Glomerular endothelial cell (primary cell): Measurements from ENCODE around the gene DNAH17. TPM values are rescaled to one million over a fixed set of nuclear protein-coding genes. Genes with fewer than 3 reads are reported as not detected.

Source experiments
- DNase-seq: peaks from one replicate; pipeline ENCODE4 v3.0.0-alpha.2; 2011; ENCODE audit warnings: low read depth, low spot score; ENCODE audit errors: extremely low read depth
- total RNA-seq: library from RNA; depleted of rRNA; stranded (reverse); fragments of >200 nt; gene quantifications from 2 replicates; pipeline ENCODE4 v1.2.3, GENCODE V29; 2015

Gene DNAH17
- total RNA-seq, 1 donor from 2014 or later = not detected

DNA sequence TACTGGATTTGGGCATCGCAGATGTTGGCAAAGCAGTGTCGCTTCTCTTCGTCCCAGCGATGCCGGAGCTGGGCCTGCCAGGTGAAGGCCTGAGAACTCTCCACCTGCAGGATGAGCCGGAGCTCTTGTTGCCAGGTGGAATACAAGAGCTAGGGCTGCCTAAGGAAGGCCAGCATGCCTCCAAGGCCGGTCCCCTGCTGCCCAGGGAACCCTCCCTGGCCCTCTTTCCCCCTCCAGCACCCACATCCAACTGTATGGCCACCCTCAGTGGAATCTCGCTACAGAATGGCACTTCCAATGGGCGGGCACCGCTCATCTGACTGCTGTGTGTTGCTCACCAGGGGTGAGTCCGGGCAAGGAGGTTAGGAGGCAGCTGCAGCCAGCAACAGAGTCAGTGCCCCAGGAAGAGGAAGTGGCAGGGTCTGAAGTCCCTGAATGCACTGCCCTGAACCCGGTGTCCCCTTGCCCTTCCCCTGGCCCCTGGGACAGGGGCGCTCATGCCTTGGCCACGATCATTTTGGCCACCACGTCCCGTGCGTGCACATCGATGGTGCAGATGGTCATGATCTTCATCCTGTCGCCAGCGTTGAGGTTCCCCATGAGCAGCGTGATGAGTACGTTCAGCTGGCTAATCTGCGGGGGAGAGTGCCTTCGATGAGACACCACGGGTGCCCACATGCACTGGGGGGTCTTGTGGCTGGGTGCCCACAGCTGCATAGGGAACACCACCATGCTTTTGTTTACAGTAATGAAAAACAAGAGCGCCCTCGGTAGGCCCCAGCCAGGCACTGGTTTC lies 75.8 kb downstream of the DNAH17 start:
- DNase-seq = no peak

DNA sequence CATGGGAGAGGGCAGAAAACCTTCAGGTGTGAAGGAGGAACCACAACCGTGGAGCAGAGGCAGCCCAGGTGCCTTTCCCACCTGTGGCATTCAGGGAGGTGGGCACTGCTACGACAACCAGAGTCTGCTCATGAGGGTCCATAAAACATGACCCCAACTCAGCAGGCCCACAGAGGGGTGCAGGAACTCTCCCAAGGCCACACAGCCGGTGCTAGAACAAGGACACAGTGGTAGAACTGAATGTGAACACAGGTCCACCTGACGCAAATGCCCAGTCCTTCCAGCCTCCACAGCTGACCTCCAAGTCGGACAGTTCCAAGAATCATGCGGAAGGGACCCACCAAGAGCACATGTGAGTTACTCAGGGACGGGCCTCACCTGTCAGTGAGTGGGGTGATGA lies 76.4 kb downstream of the DNAH17 start:
- no peak for DNase-seq

DNA sequence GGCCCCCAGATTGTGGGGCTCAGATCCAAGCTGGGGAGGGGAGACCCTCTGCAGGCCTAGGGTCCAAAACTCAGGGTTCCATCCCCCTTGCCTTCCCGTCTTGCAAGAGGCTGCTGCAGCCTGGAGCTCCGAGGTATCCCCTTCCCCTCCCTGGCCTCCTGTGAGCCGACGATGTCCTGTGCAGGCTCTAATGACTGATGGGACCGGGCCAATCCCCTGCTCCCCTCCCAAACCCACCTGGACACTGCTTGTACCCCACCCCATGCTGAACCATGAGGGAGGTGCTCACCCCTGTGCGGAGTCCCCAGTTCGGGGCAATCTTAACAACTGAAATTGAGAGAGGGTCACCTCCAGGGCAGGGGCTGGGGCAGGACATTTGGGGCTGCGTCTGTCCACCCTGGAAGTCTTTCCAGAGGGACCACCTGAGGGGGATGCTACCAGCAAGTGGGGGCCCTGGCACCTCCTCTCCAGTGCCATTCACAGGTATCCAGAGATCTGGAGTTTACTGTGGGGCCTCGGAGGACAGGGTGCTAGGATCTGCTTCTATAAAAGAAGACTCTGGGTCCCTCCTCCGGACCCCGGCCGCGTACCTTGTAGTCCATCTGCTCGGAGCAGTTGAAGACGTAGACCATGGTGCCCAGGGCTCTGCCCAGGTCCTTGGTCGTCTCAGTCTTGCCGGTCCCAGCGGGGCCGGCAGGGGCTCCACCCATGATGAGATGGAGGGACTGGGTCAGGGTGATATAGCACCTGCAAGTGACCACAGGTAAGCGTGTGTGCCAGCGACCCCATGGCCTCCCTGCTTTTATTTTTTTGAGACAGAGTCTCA lies 77.3 kb downstream of the DNAH17 start:
- no peak for DNase-seq

DNA sequence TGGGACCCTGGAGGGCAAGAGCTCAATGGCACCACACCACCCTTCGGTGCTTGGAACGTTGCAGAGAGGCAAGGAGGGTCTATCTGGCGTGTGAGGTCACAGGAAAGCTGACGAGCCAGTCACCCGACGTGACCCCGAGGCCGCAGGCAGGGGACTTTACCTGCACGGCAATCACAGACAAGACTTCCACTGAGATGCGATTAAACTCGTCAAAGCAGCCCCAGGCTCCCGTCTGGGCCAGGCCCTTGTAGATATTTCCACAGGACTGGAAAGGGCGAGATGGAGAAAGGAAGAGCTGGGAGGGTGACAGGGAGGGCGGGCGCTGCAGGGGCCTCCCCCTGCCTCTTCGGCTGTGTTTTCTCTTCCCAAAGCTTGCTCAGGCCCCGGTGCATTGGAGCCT lies 78.3 kb downstream of the DNAH17 start:
- no peak for DNase-seq

DNA sequence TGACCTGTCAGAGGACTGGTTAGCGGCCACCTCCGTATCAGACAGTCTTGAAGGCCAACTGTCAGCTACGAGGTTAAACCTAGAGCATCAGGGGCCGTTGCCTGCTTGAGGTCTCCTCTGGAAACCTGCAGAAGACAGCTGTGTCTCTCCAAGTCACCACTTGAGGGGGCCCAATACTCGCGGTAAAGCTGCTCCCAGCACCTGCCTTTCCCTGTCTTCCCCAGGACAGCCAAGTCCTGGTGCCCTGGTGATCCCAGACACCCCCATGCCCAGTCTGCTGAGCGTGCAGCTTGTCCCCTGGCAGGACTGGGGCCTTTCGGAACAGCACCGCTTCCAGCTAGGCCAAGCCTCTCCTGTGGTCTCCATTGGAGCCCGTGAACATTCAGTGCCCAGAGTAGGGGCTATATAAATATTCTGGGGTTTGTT lies 80.1 kb downstream of the DNAH17 start:
- DNase-seq = peak; percentile 39

GRCh38 chr17:78496311-78496710 lies 80.9 kb downstream of the DNAH17 start:
- no peak for DNase-seq

DNA sequence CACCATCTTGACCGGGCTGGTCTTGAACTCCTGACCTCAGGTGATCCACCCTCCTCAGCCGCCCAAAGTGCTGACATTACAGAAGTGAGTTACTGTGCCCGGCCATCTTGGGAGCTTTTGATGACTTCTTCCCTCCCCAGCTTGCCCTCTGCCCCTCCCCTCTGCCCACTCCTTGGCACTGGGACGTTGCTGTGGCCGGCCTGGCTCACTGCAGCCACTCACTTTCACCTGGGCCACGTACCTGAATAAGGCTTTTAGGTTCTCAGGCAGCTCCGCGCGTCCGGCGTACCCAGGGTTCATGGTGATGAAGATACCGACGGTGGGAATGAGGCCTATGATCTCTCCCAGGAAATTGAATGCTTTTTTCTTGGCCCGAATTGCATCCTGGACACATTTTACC lies 81.6 kb downstream of the DNAH17 start:
- DNase-seq = no peak

- DNase-seq = no peak
Observed at GRCh38 chr17:78494696-78495330, 82.4 kb downstream of the DNAH17 start.

DNA sequence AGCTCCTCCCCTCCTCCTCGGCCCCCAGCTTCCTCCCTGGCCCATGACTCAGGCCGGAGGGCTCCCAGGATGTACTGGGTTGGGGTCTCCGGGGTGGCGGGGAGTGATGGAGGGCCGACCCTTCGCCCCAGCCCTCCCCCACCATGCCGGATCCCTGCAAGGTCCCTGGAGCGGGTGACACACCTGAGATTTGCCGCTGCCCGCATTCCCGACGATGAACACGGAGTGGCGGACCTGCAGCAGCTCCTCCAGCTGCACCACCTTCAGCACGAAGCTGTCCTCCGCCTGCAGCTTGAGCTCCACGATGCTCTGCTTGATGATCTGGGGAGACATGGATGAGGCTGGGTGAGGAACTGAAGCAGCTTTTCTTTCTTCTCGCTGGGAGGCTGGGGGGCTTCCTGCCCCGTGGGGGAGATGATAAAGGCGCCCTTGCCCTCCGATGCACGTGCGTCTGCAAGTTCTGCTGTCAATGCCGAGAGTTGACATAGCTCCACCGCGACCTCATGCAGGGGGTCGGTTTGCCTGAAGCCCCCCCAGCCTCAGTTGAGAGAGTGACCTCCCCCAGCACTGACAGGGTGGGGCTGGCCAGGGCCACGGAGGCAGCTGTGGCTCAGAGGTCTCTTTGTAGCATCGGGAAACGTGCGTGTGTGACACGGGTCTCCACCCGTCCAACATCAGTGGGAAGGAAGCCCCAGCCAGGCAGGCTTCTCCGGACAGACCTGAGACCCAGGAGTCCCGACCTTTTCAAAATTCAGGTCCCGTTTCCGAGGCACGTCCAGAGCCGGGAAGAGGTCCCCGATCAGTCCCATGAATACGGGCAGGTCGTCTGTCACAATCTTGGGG lies 83.1 kb downstream of the DNAH17 start:
- no peak for DNase-seq

- no peak for DNase-seq
Observed at GRCh38 chr17:78493450-78493849, 83.7 kb downstream of the DNAH17 start.

- no peak for DNase-seq
Observed at GRCh38 chr17:78492116-78492799, 84.9 kb downstream of the DNAH17 start.

DNA sequence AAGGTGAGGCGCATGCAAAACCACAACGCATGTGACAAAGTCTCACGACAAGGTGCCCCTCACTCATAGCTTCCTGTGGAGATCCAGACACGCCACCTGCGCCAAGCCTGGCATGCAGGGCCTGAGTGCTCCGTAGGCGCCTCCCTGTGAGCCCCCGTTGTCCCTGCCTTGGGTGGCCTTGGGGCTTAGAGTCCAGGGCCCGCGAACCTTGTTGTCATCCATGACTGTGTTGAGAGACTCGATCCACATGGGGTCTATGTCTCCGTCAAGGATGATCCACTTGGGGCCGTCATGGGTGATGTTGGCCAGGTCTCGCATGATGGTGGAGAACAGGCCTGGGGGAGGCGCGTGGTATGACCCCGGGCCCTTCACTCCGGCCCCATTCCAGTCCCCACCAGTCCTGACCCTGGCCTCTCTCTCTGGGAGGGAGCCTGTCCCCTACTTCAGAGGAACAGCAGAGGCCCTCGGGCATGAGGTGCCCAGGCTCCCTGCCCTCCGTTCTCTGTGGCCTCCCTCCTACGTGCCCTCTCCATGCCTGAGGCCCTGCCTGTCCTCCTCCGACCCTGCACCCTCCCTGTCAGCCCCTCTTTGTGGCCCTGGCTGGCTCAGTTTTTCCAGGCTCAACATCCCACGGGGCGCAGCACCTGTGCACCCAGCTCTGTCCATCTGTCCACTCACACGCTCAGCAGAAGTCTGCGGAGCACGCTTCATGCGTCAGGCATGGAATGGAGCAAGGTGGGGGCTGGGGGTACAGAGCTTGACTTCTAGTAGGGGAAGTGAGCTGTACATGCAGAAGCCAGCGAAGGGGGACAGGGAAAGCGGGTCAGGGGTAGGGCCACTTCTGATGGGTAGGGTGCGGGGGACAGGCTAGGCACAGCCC lies 85.7 kb downstream of the DNAH17 start:
- DNase-seq = no peak

DNA sequence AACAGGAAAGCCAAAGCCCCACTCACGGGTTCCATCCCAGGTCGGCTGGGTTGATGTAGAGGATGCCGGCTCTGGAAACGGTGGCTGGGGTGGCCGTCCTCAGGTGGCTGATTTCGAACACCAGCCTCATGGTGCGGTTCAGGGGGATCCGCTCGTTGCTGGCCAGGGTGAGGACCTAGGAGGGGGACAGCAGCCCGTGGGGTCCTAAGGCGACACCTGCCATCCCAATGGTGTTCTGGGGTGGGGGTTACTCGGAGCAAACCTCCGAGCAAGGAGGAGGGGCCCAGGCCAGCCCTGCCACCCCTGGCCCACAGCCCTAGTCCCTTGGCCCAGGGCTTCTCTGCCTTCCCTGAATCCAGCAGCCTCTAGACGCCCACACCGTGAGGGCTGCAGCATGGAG lies 86.5 kb downstream of the DNAH17 start:
- DNase-seq = no peak

DNA sequence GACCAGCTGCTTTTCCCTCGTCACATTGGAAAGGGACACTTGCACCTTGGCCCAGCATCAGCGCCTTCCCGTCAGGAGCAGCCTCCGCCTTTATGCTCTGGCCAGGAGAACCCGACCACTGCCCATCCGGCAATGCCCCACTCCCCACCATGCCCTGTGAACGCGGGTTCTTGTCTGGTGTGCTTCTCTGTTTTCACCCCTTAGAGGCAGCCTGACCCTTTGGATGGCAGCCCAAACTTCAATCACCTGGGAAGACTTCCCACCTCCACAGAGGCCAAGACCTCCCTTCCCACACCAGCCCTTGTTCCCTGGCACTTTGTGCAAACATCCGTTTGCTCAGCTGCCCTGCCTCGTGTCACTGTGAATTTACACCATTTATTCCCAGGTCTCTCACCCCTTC lies 87.0 kb downstream of the DNAH17 start:
- no peak for DNase-seq

- no peak for DNase-seq
Observed at GRCh38 chr17:78488867-78489634, 88.1 kb downstream of the DNAH17 start.

DNA sequence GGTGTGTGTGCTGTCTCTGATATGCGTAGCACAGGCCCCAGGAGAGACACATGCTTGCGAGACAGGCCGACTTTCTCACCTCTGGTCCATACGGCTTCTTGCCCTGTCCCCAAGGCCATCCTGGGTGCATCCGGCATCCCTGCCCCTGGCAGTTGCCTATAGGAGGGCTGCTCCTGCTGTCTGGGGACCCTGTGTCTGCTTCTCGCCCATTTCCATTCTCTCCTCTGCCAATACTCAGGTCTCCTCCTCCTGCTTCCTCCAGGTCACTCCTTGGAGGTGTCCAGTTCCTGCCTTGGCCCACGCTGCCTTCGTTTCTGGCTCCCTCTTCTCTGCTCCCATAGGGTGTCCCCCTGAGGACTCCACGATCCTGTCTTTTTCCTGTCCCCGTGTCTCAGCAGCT lies 89.0 kb downstream of the DNAH17 start:
- no peak for DNase-seq

DNA sequence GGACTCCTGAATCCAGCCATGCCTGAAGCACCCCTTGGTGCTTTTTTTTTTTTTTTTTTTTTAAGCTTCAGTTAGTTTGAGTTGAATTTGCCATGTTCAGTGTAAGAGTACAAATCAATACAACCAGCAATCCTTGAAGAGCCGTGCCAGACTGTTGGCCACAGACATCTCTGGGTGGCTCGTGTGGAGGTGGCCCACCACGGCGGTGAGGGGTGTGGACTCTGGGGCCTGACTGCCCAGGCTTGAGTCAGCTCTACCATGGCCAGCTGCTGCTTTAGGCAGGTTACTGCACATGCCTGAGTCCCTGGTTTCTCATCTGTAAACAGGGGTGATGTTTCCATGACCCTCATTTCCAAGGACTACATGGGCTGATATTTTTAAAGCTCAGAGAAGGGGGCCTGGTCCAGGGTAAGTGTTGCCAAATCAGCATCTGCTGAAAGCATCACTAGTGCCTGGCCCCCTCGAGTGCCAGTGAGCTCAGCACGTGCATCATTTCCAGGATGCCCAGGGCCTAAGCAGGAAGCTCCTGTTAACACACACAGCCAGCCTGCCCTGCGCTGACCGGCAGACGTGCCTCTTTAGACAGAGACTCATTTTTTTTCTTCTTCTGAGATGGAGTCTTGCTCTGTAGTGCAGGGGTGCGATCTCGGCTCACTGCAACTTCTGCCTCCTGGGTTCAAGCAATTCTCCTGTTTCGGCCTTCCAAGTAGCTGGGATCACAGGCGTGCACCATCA lies 90.1 kb downstream of the DNAH17 start:
- no peak for DNase-seq
